PC-3 (cell line): Measurements from ENCODE around the gene GAS7. TPM values are rescaled to one million over a fixed set of nuclear protein-coding genes. Genes with fewer than 3 reads are reported as not detected.

ENCODE experiments used
- ATAC-seq: fragments of 200-7000 bp; cut with Tn5 transposase; 2 replicates; pipeline ENCODE4 v1.9.1; 2020; ENCODE audit warnings: mild to moderate bottlenecking, moderate library complexity
- BruUV-seq: library from RNA; stranded (reverse); fragments of 400-500 nt; replicated peaks from 2 replicates; lab custom pipeline; 2021; lab: Mats Ljungman, UMichigan
- CTCF ChIA-PET: fragments of 300-600 bp; sonication (Branson Sonifier 250); formaldehyde crosslinking; loops from one replicate; lab custom pipeline; 2022; ENCODE audit warnings: antibody characterized with exemption; lab: Charles Lee
- POLR2A ChIA-PET: fragments of 300-600 bp; sonication (Branson Sonifier 250); formaldehyde crosslinking; loops from one replicate; lab custom pipeline; 2022; ENCODE audit warnings: antibody characterized with exemption; ENCODE audit not compliant: unreplicated experiment; lab: Charles Lee
- DNase-seq: peaks from one replicate; pipeline ENCODE4 v3.0.0-alpha.2; 2015
- H2AFZ ChIP-seq: fragments of 300-600 bp; sonication (generic); 2 replicates; pipeline ENCODE4 v1.6.0; 2016; ENCODE audit warnings: antibody characterized with exemption, low read length
- H3F3A ChIP-seq: fragments of 300-600 bp; sonication (generic); one replicate; pipeline ENCODE4 v1.6.0; 2017; ENCODE audit warnings: antibody characterized with exemption, low read length, control low read depth, mild to moderate bottlenecking; ENCODE audit not compliant: unreplicated experiment
- H3K27ac ChIP-seq: fragments of 300-600 bp; sonication (generic); 2 replicates; pipeline ENCODE4 v1.5.1; 2016; ENCODE audit warnings: mild to moderate bottlenecking, low read length
- H3K27me3 ChIP-seq: fragments of 300-600 bp; sonication (generic); 2 replicates; pipeline ENCODE4 v1.6.1; 2016; ENCODE audit warnings: low read length, mixed read lengths
- H3K36me3 ChIP-seq: fragments of 300-600 bp; sonication (generic); 2 replicates; pipeline ENCODE4 v1.6.1; 2016; ENCODE audit warnings: low read depth, mixed run types, low read length, mixed read lengths
- H3K4me1 ChIP-seq: fragments of 300-600 bp; sonication (generic); 2 replicates; pipeline ENCODE4 v1.5.1; 2016; ENCODE audit warnings: low read length; ENCODE audit not compliant: insufficient read depth
- H3K4me2 ChIP-seq: fragments of 300-600 bp; sonication (generic); 2 replicates; pipeline ENCODE4 v1.6.0; 2016; ENCODE audit warnings: low read length
- H3K4me3 ChIP-seq: fragments of 300-600 bp; sonication (generic); 2 replicates; pipeline ENCODE4 v1.5.1; 2016; ENCODE audit warnings: mild to moderate bottlenecking, low read length, mixed read lengths
- H3K79me2 ChIP-seq: fragments of 300-600 bp; sonication (generic); 2 replicates; pipeline ENCODE4 v1.6.1; 2017; ENCODE audit warnings: low read length, mixed read lengths
- H3K9ac ChIP-seq: fragments of 300-600 bp; sonication (generic); 2 replicates; pipeline ENCODE4 v1.6.0; 2016; ENCODE audit warnings: mild to moderate bottlenecking, low read length
- H3K9me2 ChIP-seq: fragments of 300-600 bp; sonication (generic); replicated peaks from 2 replicates; pipeline ENCODE4 v1.6.1; 2016; ENCODE audit warnings: mixed run types, low read length, mixed read lengths
- H3K9me3 ChIP-seq: fragments of 300-600 bp; sonication (generic); 2 replicates; pipeline ENCODE4 v1.6.1; 2016; ENCODE audit warnings: low read length, mixed read lengths
- H4K20me1 ChIP-seq: fragments of 300-600 bp; sonication (generic); 2 replicates; pipeline ENCODE4 v1.6.1; 2016; ENCODE audit warnings: low read length, mixed read lengths
- EZH2 ChIP-seq: fragments of 300-600 bp; sonication (generic); IDR thresholded peaks from one replicate; pipeline ENCODE4 v1.6.1; 2017; ENCODE audit warnings: antibody characterized with exemption, mild to moderate bottlenecking, low read length; ENCODE audit not compliant: unreplicated experiment
- EZH2phosphoT487 ChIP-seq: fragments of 300-600 bp; sonication (generic); IDR thresholded peaks from 2 replicates; pipeline ENCODE4 v1.6.1; 2018; ENCODE audit warnings: mild to moderate bottlenecking, antibody characterized with exemption, low read length, borderline replicate concordance
- intact Hi-C: fragments of 100-400 bp; cut with micrococcal nuclease; formaldehyde crosslinking; loops from 2 replicates; pipeline ENCODE4 v1.9.0; 2023
- total RNA-seq: library from RNA; depleted of rRNA; stranded (reverse); fragments of >200 nt; gene quantifications from 2 replicates; pipeline ENCODE4 v1.2.3, GENCODE V29; 2014
- TF ChIP-seq, protein P1 (sequence below): fragments of 300-600 bp; sonication (generic); conservative IDR thresholded peaks from 2 replicates; pipeline ENCODE4 v1.5.1; 2017; ENCODE audit warnings: antibody characterized with exemption, low read depth, mild to moderate bottlenecking, low read length

Gene GAS7
- total RNA-seq, 1 experiment from 2014 or later, result not detected

DNA sequence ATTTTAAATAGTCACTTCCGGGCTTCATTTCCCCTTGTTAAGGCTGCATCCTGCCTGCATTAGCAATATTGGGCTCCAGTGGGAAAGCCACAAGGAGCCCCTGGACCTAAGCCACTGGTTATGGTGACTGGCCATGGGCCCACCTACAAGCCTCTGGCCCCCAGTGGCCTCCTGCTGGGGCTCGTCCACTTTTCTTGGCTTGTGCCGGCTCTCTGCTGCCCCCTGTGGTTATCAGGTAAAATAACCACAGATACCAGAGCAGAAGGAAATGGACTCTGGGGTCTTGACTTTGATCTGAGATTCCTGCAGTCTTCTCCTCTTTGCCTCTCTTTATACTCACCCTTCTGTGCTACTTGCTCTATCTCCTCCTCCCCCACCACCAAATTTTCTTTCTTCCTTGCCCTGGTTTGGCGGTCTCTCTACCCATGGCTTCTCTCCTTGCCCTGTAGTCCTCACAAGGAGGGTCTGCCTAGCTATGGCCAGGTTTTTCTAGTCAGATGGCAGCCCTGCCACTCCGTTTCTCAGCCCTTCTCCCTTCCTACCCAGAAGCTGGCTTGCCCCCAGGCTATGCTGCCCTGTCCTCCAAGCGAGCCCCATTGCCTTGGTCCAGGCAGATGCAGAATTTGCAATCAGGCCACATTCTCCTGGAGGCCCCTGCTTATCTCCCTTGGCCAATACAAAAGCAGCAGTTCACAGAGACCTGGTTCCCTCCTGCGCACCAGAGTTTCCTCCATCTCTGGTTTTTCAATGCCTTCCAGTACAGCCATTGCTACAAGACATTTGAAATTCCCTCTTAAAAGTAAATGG, 210.4 kb downstream of the GAS7 start:
- no peak overlapping the region for H2AFZ ChIP-seq
- ChIA-PET CTCF (no interaction called here), POLR2A (no interaction called here)
- no peaks in the 10 kb centered on the region for H3K4me1 ChIP-seq
- H3K9me2 ChIP-seq, result no peaks in the 10 kb centered on the region
- H3K79me2 ChIP-seq, result no peaks in the 10 kb centered on the region
- BruUV-seq, result no TSS peak
- no peak for DNase-seq
- 0 out of 2 replicates have a peak, but pooled peaks cover 6% of the 10 kb centered on the region for H3K27me3 ChIP-seq
- no peak overlapping the region for H3K9ac ChIP-seq
- no peak for TF ChIP-seq EZH2
- TF ChIP-seq, protein P1, sequence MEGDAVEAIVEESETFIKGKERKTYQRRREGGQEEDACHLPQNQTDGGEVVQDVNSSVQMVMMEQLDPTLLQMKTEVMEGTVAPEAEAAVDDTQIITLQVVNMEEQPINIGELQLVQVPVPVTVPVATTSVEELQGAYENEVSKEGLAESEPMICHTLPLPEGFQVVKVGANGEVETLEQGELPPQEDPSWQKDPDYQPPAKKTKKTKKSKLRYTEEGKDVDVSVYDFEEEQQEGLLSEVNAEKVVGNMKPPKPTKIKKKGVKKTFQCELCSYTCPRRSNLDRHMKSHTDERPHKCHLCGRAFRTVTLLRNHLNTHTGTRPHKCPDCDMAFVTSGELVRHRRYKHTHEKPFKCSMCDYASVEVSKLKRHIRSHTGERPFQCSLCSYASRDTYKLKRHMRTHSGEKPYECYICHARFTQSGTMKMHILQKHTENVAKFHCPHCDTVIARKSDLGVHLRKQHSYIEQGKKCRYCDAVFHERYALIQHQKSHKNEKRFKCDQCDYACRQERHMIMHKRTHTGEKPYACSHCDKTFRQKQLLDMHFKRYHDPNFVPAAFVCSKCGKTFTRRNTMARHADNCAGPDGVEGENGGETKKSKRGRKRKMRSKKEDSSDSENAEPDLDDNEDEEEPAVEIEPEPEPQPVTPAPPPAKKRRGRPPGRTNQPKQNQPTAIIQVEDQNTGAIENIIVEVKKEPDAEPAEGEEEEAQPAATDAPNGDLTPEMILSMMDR, result peak; percentile 72
- H3F3A ChIP-seq, result no peaks in the 10 kb centered on the region
- H4K20me1 ChIP-seq, result no peaks in the 10 kb centered on the region
- intact Hi-C loops, result no loop called here
- H3K4me3 ChIP-seq, result no peak overlapping the region
- no peaks in the 10 kb centered on the region for H3K36me3 ChIP-seq
- no peak overlapping the region for H3K4me2 ChIP-seq
- no peak for ATAC-seq
- H3K27ac ChIP-seq, result no peak overlapping the region
- no peaks in the 10 kb centered on the region for H3K9me3 ChIP-seq

DNA sequence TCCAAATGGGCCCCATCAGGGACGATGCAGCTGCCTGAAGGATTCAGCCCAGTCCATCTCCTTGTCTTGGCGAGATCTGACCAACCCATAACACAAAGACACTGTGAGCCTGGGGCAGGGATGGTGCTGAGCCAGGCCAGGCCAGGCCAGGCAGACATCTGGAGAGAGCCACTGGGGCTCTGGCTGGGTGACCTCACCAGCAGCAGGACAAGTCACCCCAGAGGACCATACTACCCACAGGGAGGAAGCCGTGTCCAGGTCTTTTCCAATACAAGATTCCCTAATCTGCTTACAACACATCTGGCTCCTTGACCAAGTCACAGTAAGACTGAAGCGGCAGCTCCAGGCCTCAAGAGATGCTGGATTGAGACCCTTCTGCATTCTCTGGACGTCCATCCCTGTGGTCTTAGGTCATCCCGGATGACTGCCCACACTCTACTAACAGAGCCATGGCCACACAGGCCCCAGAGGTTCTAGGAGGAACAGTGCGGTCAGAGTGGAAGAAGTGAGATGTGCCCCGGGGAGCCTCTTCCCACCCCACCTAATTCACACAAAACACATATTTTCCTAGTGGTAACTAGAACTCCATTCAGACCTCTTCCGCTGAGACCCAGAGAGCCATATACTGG, 211.5 kb downstream of the GAS7 start:
- H3K4me3 ChIP-seq, result no peak overlapping the region
- no peaks in the 10 kb centered on the region for H3K9me3 ChIP-seq
- H3K4me1 ChIP-seq, result no peaks in the 10 kb centered on the region
- ATAC-seq (no peak), DNase-seq (no peak)
- H3K9ac ChIP-seq, result no peak overlapping the region
- H4K20me1 ChIP-seq, result no peaks in the 10 kb centered on the region
- CTCF ChIA-PET, result no interaction called here
- no peaks in the 10 kb centered on the region for H3K36me3 ChIP-seq
- no peak overlapping the region for H3K27ac ChIP-seq
- POLR2A ChIA-PET, result no interaction called here
- H3K9me2 ChIP-seq, result no peaks in the 10 kb centered on the region
- H2AFZ ChIP-seq, result no peak overlapping the region
- no peak for TF ChIP-seq EZH2phosphoT487
- TF ChIP-seq, protein P1, result no peak
- TF ChIP-seq EZH2, result no peak
- H3K4me2 ChIP-seq, result no peak overlapping the region
- intact Hi-C loops, result no loop called here
- BruUV-seq, result no TSS peak
- 0 out of 2 replicates have a peak, but pooled peaks cover 6% of the 10 kb centered on the region for H3K27me3 ChIP-seq
- no peaks in the 10 kb centered on the region for H3F3A ChIP-seq
- H3K79me2 ChIP-seq, result no peaks in the 10 kb centered on the region

DNA sequence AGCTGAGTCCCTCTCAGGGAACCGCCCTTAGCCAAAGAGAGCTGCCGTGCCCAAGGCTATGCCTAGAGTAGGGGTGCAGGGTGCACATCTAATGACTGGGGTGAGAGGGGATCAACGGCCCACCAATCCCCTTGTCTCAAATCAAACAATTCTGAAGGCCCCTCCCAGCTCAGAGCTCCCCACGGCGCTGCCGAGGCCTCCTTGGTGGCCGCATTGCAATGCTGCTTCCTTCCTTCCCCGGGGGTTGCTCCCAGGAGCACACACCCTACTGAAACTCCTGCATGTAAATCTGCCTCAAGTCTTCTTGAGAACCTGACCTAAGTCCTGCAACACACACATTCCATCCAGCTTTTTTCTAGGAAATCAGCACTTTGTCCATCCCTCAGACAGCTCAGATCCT, 212.8 kb downstream of the GAS7 start:
- Histone ChIP-seq H3K9ac (no peak overlapping the region), H3K36me3 (no peaks in the 10 kb centered on the region), H3K9me2 (no peaks in the 10 kb centered on the region), H3K27me3 (0 out of 2 replicates have a peak, but pooled peaks cover 7% of the 10 kb centered on the region), H3K79me2 (no peaks in the 10 kb centered on the region), H3F3A (no peaks in the 10 kb centered on the region), H3K27ac (no peak overlapping the region), H3K4me1 (no peaks in the 10 kb centered on the region), H3K4me3 (no peak overlapping the region), H3K4me2 (no peak overlapping the region), H3K9me3 (no peaks in the 10 kb centered on the region), H2AFZ (no peak overlapping the region), H4K20me1 (no peaks in the 10 kb centered on the region)
- DNase-seq, result no peak
- BruUV-seq, result no TSS peak
- TF ChIP-seq EZH2phosphoT487 (no peak), EZH2 (no peak)
- TF ChIP-seq, protein P1, result no peak
- no peak for ATAC-seq
- POLR2A ChIA-PET, result no interaction called here
- intact Hi-C loops, result no loop called here
- CTCF ChIA-PET, result no interaction called here
